HUES6 (cell line): ENCODE data around the gene MRPL47.

Experiments
- H3K27ac ChIP-seq: 2 replicates; pipeline ENCODE4 v1.7.0; 2013; ENCODE audit warnings: low read depth, mild to moderate bottlenecking, low read length, inconsistent platforms
- H3K27me3 ChIP-seq: 2 replicates; pipeline ENCODE4 v1.6.1; 2013; ENCODE audit warnings: low read length; ENCODE audit not compliant: control insufficient read depth, insufficient read depth
- H3K36me3 ChIP-seq: 2 replicates; pipeline ENCODE4 v1.6.1; 2013; ENCODE audit warnings: low read length; ENCODE audit not compliant: control insufficient read depth, insufficient read depth
- H3K4me1 ChIP-seq: 2 replicates; pipeline ENCODE4 v1.6.1; 2013; ENCODE audit warnings: low read length; ENCODE audit not compliant: control insufficient read depth, insufficient read depth
- H3K4me3 ChIP-seq: 2 replicates; pipeline ENCODE4 v1.5.1; 2013; ENCODE audit warnings: low read depth, low read length
- H3K9ac ChIP-seq: one replicate; pipeline ENCODE4 v1.6.1; 2013; ENCODE audit warnings: mild to moderate bottlenecking, low read length
- H3K9me3 ChIP-seq: 2 replicates; pipeline ENCODE4 v1.6.1; 2013; ENCODE audit warnings: low read depth, low read length; ENCODE audit not compliant: control insufficient read depth, insufficient read depth

The MRPL47 gene

GRCh38 chr3:179542375-179542774, 62.1 kb downstream of the MRPL47 start:
- H3K27me3 ChIP-seq: no peaks in the 10 kb centered on the region
- H3K27ac ChIP-seq: no peak overlapping the region
- H3K9ac ChIP-seq: no peak overlapping the region
- H3K4me3 ChIP-seq: no peak overlapping the region
- no peaks in the 10 kb centered on the region for H3K9me3 ChIP-seq
- peaks cover 16% of the 10 kb centered on the region for H3K4me1 ChIP-seq
- no peaks in the 10 kb centered on the region for H3K36me3 ChIP-seq

- H3K9ac ChIP-seq: no peak overlapping the region
- H3K27me3 ChIP-seq: no peaks in the 10 kb centered on the region
- H3K9me3 ChIP-seq: no peaks in the 10 kb centered on the region
- H3K36me3 ChIP-seq: no peaks in the 10 kb centered on the region
- no peak overlapping the region for H3K4me3 ChIP-seq
- peaks cover 13% of the 10 kb centered on the region; the same call in 1 of the 2 replicates for H3K4me1 ChIP-seq
- no peak overlapping the region for H3K27ac ChIP-seq
Measured at GRCh38 chr3:179541596-179541995, 62.8 kb downstream of the MRPL47 start.

- H3K27ac ChIP-seq: no peak overlapping the region
- H3K27me3 ChIP-seq: no peaks in the 10 kb centered on the region
Measured at GRCh38 chr3:179541094-179541493, 63.3 kb downstream of the MRPL47 start.

More at GRCh38 chr3:179541094-179541493, 63.3 kb downstream of the MRPL47 start:
- H3K9ac ChIP-seq: no peak overlapping the region
- H3K9me3 ChIP-seq: no peaks in the 10 kb centered on the region
- no peak overlapping the region for H3K4me3 ChIP-seq
- H3K36me3 ChIP-seq: no peaks in the 10 kb centered on the region
- H3K4me1 ChIP-seq: peaks cover 9% of the 10 kb centered on the region; the same call in 1 of the 2 replicates
